A549 (cell line): ENCODE data around the gene PRRG1. TPM values are rescaled to one million over a fixed set of nuclear protein-coding genes. Genes with fewer than 3 reads are reported as not detected.

ENCODE experiments used
- ATAC-seq, 2 experiments: fragments of 200-7000 bp in 1 of 2; fragments of >200 bp in 1 of 2; cut with Nextera tagmentation in 1 of 2; cut with Tn5 transposase in 1 of 2; 3 replicates each; pipeline versions ENCODE4 v1.8.0 to v1.9.1; 2018 to 2020; ENCODE audit warnings: mild to moderate bottlenecking in 1 of 2, moderate library complexity in 1 of 2
- CTCF ChIA-PET: fragments of 300-600 bp; sonication (Branson Sonifier 250); formaldehyde crosslinking; extraction: SDS; loops from one replicate; lab custom pipeline; 2021; ENCODE audit warnings: antibody characterized with exemption, inconsistent platforms; lab: Yijun Ruan, JAX
- POLR2A ChIA-PET: fragments of 350-600 bp; formaldehyde crosslinking; extraction: SDS; loops from one replicate; lab custom pipeline; 2021; ENCODE audit warnings: antibody characterized with exemption, inconsistent platforms; lab: Yijun Ruan, JAX
- DNase-seq, 2 experiments: peaks; one replicate each; pipeline versions ENCODE4 v3.0.0 to v3.0.0-alpha.2; 2011 to 2016; ENCODE audit warnings: low read depth in 1 of 2, low spot score in 1 of 2
- FAIRE-seq: peaks from 2 replicates; lab custom pipeline; 2011; peaks lifted over from hg19 to GRCh38; lab: Jason Lieb, UNC
- H3K27ac ChIP-seq, 2 experiments: fragments of >200 bp; sonication (Bioruptor Twin); formaldehyde crosslinking; 3 replicates each; pipeline ENCODE4 v1.5.1; 2016 to 2017
- H3K4me1 ChIP-seq: fragments of >200 bp; sonication (Bioruptor Twin); formaldehyde crosslinking; 3 replicates; pipeline ENCODE4 v1.6.1; 2016
- H3K4me2 ChIP-seq: fragments of >200 bp; sonication (Bioruptor Twin); formaldehyde crosslinking; 3 replicates; pipeline ENCODE4 v1.6.1; 2016
- H3K4me3 ChIP-seq: fragments of >200 bp; sonication (Bioruptor Twin); formaldehyde crosslinking; 3 replicates; pipeline ENCODE4 v1.5.1; 2016
- H3K9me3 ChIP-seq: fragments of >200 bp; sonication (Bioruptor Twin); formaldehyde crosslinking; 3 replicates; pipeline ENCODE4 v1.6.1; 2016
- BHLHE40 ChIP-seq: IDR thresholded peaks from 2 replicates; pipeline ENCODE4 v1.6.1; 2012; ENCODE audit warnings: low read depth, low read length, inconsistent platforms
- CBX2 ChIP-seq: fragments of 200-600 bp; sonication (generic); IDR thresholded peaks from 2 replicates; pipeline ENCODE4 v1.6.1; 2016; ENCODE audit warnings: low read depth, mild to moderate bottlenecking, borderline replicate concordance
- CBX8 ChIP-seq: fragments of 200-600 bp; sonication (generic); IDR thresholded peaks from 2 replicates; pipeline ENCODE4 v1.6.1; 2016
- EHF ChIP-seq: fragments of 250-450 bp; sonication (Bioruptor Pico); IDR thresholded peaks from 2 replicates; pipeline ENCODE4 v1.5.0; 2020; ENCODE audit warnings: mild to moderate bottlenecking
- FOSL2 ChIP-seq, 2 experiments: fragments of 450-650 bp in 1 of 2; fragments of >200 bp in 1 of 2; sonication (Bioruptor Twin) in 1 of 2; formaldehyde crosslinking; IDR thresholded peaks; 2 replicates each; pipeline versions ENCODE4 v1.5.0 to v1.6.1; 2016 to 2020; ENCODE audit warnings: mild to moderate bottlenecking in 1 of 2, moderate library complexity in 1 of 2
- FOXS1 ChIP-seq: fragments of 250-450 bp; sonication (Bioruptor Pico); IDR thresholded peaks from 2 replicates; pipeline ENCODE4 v1.5.0; 2020; ENCODE audit warnings: mild to moderate bottlenecking, moderate library complexity
- GATA3 ChIP-seq: IDR thresholded peaks from 2 replicates; pipeline ENCODE4 v1.6.1; 2012; ENCODE audit warnings: borderline replicate concordance
- HDAC2 ChIP-seq: fragments of 200-600 bp; sonication (generic); IDR thresholded peaks from 2 replicates; pipeline ENCODE4 v1.6.1; 2016
- KDM1A ChIP-seq: fragments of 200-600 bp; sonication (generic); IDR thresholded peaks from 2 replicates; pipeline ENCODE4 v1.6.1; 2016; ENCODE audit warnings: low read depth, mild to moderate bottlenecking
- MAZ ChIP-seq: fragments of 150-350 bp; IDR thresholded peaks from 2 replicates; pipeline ENCODE4 v1.6.1; 2014; ENCODE audit warnings: antibody characterized with exemption, low read depth, low read length, borderline replicate concordance
- RNF2 ChIP-seq: fragments of 200-600 bp; sonication (generic); IDR thresholded peaks from 2 replicates; pipeline ENCODE4 v1.6.1; 2016; ENCODE audit warnings: low read depth, mild to moderate bottlenecking, antibody characterized with exemption, moderate library complexity, borderline replicate concordance
- SREBF2 ChIP-seq: fragments of 450-650 bp; IDR thresholded peaks from 2 replicates; pipeline ENCODE4 v1.6.1; 2014; ENCODE audit warnings: mild to moderate bottlenecking, moderate library complexity
- TFCP2L1 ChIP-seq: fragments of 250-450 bp; sonication (Bioruptor Pico); IDR thresholded peaks from 2 replicates; pipeline ENCODE4 v1.5.0; 2021; ENCODE audit warnings: mild to moderate bottlenecking
- ZC3H11A ChIP-seq: fragments of 450-650 bp; IDR thresholded peaks from 2 replicates; pipeline ENCODE4 v1.6.1; 2014; ENCODE audit warnings: antibody characterized with exemption, mild to moderate bottlenecking
- ZFP36 ChIP-seq: fragments of 450-650 bp; IDR thresholded peaks from 2 replicates; pipeline ENCODE4 v1.6.1; 2014; ENCODE audit warnings: borderline replicate concordance; ENCODE audit not compliant: partially characterized antibody
- WGBS: methylation state at CpG from one replicate; pipeline ENCODE4 v1.1.6; 2017; ENCODE audit errors: missing lambda C conversion rate; 5-methylcytosine and 5-hydroxymethylcytosine counted together
- polyA plus RNA-seq, 4 experiments: library from polyadenylated mRNA; depleted of rRNA in 3 of 4; stranded (reverse); fragments of >200 nt; fragmentation: RNase III in 1 of 4; extraction: RNeasy Plus Mini Kit Qiagen cat#74134 plus additional on column Dnase treatment in 1 of 4; gene quantifications; 2 replicates in 3 of 4; 3 replicates in 1 of 4; pipeline ENCODE4 v1.2.3, GENCODE V29; 2011 to 2017
- TF ChIP-seq, protein P1 (sequence below): fragments of >200 bp; sonication (Bioruptor Twin); formaldehyde crosslinking; IDR thresholded peaks from 3 replicates; pipeline ENCODE4 v1.5.1; 2016
- TF ChIP-seq, protein P2 (sequence below): fragments of 250-450 bp; sonication (Bioruptor Pico); IDR thresholded peaks from 2 replicates; pipeline ENCODE4 v1.5.0; 2021; ENCODE audit warnings: mild to moderate bottlenecking, moderate library complexity, borderline replicate concordance
- TF ChIP-seq, protein P3 (sequence below): IDR thresholded peaks from 2 replicates; pipeline ENCODE4 v1.6.1; 2012
- TF ChIP-seq, protein P4 (sequence below): fragments of >200 bp; sonication (Bioruptor Twin); formaldehyde crosslinking; IDR thresholded peaks from 3 replicates; pipeline ENCODE4 v1.6.1; 2016

PRRG1 gene
- polyA plus RNA-seq, 2 of the 4 experiments (the other 2 are of a cell fraction): 5.0 to 15.9 TPM

DNA sequence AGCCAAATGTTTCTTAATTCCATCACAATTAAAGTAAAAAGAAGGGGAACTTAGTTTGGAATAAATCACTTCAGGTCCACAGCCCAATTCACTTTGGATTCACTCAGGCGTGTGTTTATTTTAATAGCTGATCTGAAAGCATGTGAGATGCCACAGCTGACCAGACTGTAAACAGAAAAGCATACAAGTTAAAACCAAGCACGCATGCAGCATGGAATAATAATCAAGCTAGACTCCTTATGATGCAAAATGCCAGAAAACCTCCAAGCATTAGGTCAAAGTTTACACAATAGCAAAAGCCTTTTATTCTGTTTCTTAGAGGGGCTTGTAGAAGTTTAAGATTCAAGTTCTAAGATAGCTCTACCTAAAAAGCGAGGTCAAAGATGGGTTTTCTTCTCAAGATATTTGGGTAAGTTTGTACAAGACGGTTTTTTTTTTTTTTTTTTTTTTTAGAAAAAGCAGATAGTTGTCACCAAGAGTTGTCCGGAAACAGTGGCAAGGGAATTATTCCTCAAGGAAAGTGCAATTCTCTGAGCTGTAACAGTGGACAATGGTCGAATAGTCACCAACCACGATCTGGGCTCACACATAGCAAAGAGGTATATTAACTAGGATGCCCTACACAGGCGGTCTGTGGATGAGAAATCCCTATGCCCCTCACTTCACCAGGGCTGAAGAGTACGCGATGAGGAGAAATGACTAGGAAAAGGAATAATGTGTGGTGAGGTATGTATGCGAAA, 763 bp upstream of the PRRG1 start:
- WGBS: 30% methylated on average over 11 of the region's 11 CpGs

DNA sequence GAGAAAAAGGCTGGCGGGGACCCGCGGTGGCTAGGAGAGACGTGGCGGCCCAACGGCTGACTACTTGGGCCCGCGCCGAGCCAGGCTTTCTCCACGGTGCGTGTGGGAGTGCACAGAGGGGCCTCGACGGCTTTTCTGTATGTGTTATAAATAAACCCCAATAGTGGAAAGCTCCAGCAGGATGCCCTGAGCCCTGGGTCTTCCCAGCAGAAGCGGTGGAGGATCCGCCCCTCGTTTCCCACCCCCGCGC, 268 bp upstream of the PRRG1 start:
- no peaks in the 10 kb centered on the region for H3K9me3 ChIP-seq
- no peak for DNase-seq
- no peak for FAIRE-seq
- WGBS: 0% methylated on average over 11 of the region's 18 CpGs
- peak overlapping the region; percentile 97 for H3K4me3 ChIP-seq
- TF ChIP-seq BHLHE40 (no peak), KDM1A (no peak), CBX8 (no peak), EHF (CRISPR knock-in tag) (no peak), RNF2 (no peak), SREBF2 (no peak), HDAC2 (no peak), CBX2 (no peak), FOXS1 (no peak), ZC3H11A (no peak), MAZ (no peak), ZFP36 (no peak), GATA3 (no peak), TFCP2L1 (CRISPR knock-in tag) (no peak)
- TF ChIP-seq, protein P1, sequence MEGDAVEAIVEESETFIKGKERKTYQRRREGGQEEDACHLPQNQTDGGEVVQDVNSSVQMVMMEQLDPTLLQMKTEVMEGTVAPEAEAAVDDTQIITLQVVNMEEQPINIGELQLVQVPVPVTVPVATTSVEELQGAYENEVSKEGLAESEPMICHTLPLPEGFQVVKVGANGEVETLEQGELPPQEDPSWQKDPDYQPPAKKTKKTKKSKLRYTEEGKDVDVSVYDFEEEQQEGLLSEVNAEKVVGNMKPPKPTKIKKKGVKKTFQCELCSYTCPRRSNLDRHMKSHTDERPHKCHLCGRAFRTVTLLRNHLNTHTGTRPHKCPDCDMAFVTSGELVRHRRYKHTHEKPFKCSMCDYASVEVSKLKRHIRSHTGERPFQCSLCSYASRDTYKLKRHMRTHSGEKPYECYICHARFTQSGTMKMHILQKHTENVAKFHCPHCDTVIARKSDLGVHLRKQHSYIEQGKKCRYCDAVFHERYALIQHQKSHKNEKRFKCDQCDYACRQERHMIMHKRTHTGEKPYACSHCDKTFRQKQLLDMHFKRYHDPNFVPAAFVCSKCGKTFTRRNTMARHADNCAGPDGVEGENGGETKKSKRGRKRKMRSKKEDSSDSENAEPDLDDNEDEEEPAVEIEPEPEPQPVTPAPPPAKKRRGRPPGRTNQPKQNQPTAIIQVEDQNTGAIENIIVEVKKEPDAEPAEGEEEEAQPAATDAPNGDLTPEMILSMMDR: no peak
- TF ChIP-seq, protein P2, sequence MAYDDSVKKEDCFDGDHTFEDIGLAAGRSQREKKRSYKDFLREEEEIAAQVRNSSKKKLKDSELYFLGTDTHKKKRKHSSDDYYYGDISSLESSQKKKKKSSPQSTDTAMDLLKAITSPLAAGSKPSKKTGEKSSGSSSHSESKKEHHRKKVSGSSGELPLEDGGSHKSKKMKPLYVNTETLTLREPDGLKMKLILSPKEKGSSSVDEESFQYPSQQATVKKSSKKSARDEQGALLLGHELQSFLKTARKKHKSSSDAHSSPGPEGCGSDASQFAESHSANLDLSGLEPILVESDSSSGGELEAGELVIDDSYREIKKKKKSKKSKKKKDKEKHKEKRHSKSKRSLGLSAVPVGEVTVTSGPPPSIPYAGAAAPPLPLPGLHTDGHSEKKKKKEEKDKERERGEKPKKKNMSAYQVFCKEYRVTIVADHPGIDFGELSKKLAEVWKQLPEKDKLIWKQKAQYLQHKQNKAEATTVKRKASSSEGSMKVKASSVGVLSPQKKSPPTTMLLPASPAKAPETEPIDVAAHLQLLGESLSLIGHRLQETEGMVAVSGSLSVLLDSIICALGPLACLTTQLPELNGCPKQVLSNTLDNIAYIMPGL: no peak
- TF ChIP-seq, protein P3, sequence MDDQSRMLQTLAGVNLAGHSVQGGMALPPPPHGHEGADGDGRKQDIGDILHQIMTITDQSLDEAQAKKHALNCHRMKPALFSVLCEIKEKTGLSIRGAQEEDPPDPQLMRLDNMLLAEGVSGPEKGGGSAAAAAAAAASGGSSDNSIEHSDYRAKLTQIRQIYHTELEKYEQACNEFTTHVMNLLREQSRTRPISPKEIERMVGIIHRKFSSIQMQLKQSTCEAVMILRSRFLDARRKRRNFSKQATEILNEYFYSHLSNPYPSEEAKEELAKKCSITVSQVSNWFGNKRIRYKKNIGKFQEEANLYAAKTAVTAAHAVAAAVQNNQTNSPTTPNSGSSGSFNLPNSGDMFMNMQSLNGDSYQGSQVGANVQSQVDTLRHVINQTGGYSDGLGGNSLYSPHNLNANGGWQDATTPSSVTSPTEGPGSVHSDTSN: no peak
- TF ChIP-seq, protein P4, sequence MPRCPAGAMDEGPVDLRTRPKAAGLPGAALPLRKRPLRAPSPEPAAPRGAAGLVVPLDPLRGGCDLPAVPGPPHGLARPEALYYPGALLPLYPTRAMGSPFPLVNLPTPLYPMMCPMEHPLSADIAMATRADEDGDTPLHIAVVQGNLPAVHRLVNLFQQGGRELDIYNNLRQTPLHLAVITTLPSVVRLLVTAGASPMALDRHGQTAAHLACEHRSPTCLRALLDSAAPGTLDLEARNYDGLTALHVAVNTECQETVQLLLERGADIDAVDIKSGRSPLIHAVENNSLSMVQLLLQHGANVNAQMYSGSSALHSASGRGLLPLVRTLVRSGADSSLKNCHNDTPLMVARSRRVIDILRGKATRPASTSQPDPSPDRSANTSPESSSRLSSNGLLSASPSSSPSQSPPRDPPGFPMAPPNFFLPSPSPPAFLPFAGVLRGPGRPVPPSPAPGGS: no peak
- peak overlapping the region; percentile 89 for H3K4me2 ChIP-seq
- CTCF ChIA-PET: no interaction called here
- 0 out of 6 replicates have a peak overlapping the region, but pooled peaks of 1 of the 2 experiments have one; percentile 48 for H3K27ac ChIP-seq
- peak; percentile 75 to 76; a peak in 5 of 6 replicates for ATAC-seq
- POLR2A ChIA-PET: no interaction called here
- H3K4me1 ChIP-seq: peaks cover 4% of the 10 kb centered on the region; the same call in 1 of the 3 replicates

More for the DNA sequence above, 763 bp upstream of the PRRG1 start:
- POLR2A ChIA-PET: no interaction called here
- CTCF ChIA-PET: interaction anchor here (0.6 kb wide), 1 partner anchor 531 kb away, joined by 6 read pairs; no protein-coding TSS in a partner anchor
- TF ChIP-seq, protein P4: no peak
- TF ChIP-seq FOSL2 (IDR thresholded peaks at IDR 0.05) (no peak), FOSL2 (CRISPR knock-in tag; IDR thresholded peaks at IDR 0.05) (no peak)
- H3K4me3 ChIP-seq: peak overlapping the region; percentile 97
- no peak for DNase-seq
- peak; percentile 76 for FAIRE-seq
- peak; percentile 42 to 61 for ATAC-seq
- H3K4me2 ChIP-seq: peak overlapping the region; percentile 89
- H3K4me1 ChIP-seq: peaks cover 4% of the 10 kb centered on the region; the same call in 1 of the 3 replicates
- H3K9me3 ChIP-seq: no peaks in the 10 kb centered on the region
- 0 out of 6 replicates have a peak overlapping the region, but pooled peaks of 1 of the 2 experiments have one; percentile 48 for H3K27ac ChIP-seq
